ENCODE data around the gene DYSF. TPM values are rescaled to one million over a fixed set of nuclear protein-coding genes. Genes with fewer than 3 reads are reported as not detected.

DYSF gene
- total RNA-seq, 1 donor: 3.5 TPM

DNA sequence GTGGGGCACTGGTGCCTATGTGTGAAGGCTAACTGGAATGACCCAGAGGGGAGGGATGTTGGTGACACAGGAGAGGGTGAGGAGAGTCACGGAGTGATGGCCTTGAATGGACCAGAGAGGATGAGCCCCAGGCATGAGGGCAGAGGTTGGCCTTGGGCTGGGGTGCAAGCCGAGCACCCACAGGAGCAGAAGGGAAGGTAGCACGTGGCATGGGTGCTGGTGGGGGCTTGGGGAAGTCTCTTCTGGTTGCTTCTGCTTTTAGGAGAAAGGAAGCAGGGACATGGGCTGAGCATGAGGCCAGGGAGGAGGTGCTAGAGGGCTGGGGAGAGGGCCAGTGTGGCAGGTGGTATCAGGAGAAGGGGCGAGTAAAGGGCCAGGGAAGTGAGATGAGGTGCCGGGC, 183.8 kb downstream of the DYSF start:
- no peak for DNase-seq (ENCODE audit: low read depth)
- TF ChIP-seq CTCF (IDR thresholded peaks at IDR 0.05; ENCODE audit: insufficient read depth, low read depth, low read length): no peak
- H3K4me3 ChIP-seq (ENCODE audit: low read depth, low read length): no peak overlapping the region

DNA sequence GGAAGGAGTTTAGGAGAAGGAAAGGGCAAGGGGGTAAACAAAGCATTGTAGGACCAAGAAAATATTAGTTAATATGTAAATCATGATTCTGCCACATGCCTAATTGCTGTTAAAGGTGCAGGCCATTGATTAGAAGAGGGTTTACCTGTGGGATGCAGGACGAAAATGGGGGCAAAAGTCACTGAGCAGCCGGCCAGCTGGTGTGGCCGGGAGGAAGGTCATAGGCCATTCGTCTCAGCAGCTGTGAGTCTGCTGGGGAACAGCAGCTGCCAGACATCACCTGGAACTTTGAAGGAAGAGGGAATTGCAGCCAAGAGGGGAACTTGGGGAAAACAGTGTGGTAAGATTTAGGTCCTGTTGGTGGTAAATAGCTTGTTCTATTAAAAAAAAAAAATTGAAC, 184.4 kb downstream of the DYSF start:
- TF ChIP-seq CTCF (IDR thresholded peaks at IDR 0.05; ENCODE audit: insufficient read depth, low read depth, low read length): no peak

GRCh38 chr2:71639735-71640134, 186.4 kb downstream of the DYSF start:
- no peak overlapping the region for H3K4me3 ChIP-seq (ENCODE audit: low read depth, low read length)
- no peak for TF ChIP-seq CTCF (IDR thresholded peaks at IDR 0.05; ENCODE audit: insufficient read depth, low read depth, low read length)
- no peak for DNase-seq (ENCODE audit: low read depth)

More for the DNA sequence above, 184.4 kb downstream of the DYSF start:
- no peak overlapping the region for H3K4me3 ChIP-seq (ENCODE audit: low read depth, low read length)
- DNase-seq (ENCODE audit: low read depth): no peak

- DNase-seq (ENCODE audit: low read depth): no peak
- TF ChIP-seq CTCF (IDR thresholded peaks at IDR 0.05; ENCODE audit: insufficient read depth, low read depth, low read length): no peak
- H3K4me3 ChIP-seq (ENCODE audit: low read depth, low read length): no peak overlapping the region
Observed at GRCh38 chr2:71640489-71640888, 187.1 kb downstream of the DYSF start.

DNA sequence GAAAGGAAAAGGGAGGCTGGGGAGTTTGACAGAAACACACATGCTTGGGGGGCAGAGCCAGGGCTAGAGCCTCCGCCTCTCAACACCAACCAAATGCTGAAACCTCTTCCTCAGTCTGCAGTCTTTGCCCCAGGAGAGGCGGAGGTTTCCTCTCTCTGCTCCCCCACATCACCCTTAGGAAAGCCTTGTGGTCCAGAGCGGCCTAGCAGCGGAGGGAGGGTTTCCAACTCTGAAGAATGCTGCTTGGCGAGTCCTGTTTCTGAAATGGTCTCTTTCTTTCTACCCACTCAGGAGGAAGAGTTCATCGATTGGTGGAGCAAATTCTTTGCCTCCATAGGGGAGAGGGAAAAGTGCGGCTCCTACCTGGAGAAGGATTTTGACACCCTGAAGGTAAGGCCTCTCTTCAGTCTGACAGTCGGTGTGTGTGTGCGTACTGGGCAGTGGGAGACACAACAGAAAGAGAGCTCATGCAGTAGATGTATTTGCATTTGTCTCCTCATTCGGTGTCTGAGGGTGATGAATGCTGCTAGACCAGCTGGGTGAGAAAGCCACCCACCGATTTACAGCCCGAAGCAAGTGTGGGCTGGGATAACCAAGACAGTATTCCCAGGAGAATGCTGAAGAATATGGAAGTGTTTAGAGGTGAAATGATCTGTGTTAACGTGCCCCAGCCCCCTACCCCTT, 190.5 kb downstream of the DYSF start:
- H3K4me3 ChIP-seq (ENCODE audit: low read depth, low read length): no peak overlapping the region
- no peak for DNase-seq (ENCODE audit: low read depth)
- no peak for TF ChIP-seq CTCF (IDR thresholded peaks at IDR 0.05; ENCODE audit: insufficient read depth, low read depth, low read length)

DNA sequence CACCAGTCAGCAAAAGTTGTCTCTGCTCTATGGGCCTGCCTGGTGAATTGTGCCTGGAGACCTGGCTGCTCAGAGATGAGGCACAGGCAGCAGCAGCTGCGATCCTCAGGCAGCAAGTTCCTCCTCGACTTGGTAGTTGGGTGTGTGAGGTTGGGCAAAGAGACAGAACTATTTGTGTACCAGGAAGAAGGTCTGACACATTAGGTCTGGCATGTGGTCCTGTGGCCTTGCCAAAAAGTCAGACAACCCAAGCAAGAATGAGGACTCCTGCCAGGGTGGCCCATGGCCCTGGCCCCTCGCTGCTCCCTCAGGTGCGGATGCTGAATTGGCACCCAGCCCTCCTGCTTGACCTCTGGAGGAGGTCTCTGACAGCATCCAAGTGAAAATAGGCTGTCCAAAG, 192.7 kb downstream of the DYSF start:
- no peak overlapping the region for H3K4me3 ChIP-seq (ENCODE audit: low read depth, low read length)
- no peak for DNase-seq (ENCODE audit: low read depth)
- TF ChIP-seq CTCF (IDR thresholded peaks at IDR 0.05; ENCODE audit: insufficient read depth, low read depth, low read length): no peak

DNA sequence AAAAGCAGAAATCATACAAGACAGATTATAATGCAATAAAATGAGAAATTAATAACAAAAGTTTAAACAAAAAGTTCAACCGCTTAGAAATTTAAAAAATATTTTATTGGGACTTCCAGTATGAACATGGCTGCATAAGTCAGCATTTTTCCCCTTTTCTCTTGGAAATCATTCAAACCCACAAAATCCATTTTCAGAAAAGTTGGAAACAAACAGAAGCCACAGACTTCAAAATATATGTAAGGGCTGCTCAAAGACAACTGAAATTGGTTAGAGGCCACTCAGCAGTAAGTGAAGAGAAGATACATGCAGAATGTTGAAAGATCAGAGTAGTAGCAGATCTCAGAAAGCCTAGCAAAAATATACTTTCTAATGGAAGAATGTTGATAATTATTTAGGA, 194.0 kb downstream of the DYSF start:
- no peak for TF ChIP-seq CTCF (IDR thresholded peaks at IDR 0.05; ENCODE audit: insufficient read depth, low read depth, low read length)
- DNase-seq (ENCODE audit: low read depth): no peak
- H3K4me3 ChIP-seq (ENCODE audit: low read depth, low read length): no peak overlapping the region
